Adrenal gland (tissue), 5 donors: ENCODE measurements around the gene TCERG1L.

Experiments
- CTCF ChIP-seq, 6 experiments: fragments of 450-650 bp in 4 of 6; fragments of 200-600 bp in 2 of 6; sonication (generic) in 1 of 6; IDR thresholded peaks; 1 replicate in 5 of 6; 2 replicates in 1 of 6; pipeline versions ENCODE4 v1.5.1 to v1.8.0; 2016 to 2021; ENCODE audit warnings: antibody characterized with exemption in 6 of 6, mild to moderate bottlenecking in 2 of 6, moderate library complexity in 1 of 6
- POLR2A ChIP-seq, 2 donors: fragments of 450-650 bp; IDR thresholded peaks; one replicate each; pipeline ENCODE4 v1.6.1; 2017; ENCODE audit warnings: antibody characterized with exemption in 2 of 2, mild to moderate bottlenecking in 2 of 2, moderate library complexity in 1 of 2
- donor health status: DM: no; HTN: no; CAD: no.

- no peak for TF ChIP-seq CTCF (IDR thresholded peaks at IDR 0.05)
- TF ChIP-seq POLR2A (IDR thresholded peaks at IDR 0.05), result no peak
Measured at GRCh38 chr10:131165092-131165491, 146.4 kb downstream of the TCERG1L start.
